ENCODE measurements around the gene MLPH.

Gene MLPH

DNA sequence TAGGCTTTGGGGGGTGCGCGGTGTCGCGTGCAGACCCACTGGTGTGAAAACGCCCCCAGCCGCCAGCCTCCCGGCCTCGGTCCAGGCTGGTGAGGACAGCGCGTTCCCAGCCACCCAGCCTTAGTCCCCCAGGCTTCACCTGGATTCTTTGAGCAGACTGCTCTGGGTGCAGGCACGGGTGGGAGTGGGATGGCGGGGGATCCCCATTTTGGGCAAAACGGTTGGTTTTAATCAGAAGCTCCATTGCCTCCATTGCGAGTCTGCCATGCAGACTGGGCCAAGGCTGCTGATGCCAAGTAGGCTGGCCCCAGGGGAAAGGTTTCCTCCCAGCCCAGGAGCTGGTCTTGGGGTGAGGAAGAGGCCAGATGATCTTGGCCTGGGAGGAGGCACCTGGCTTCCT is 445 bp downstream of the MLPH start:
- H3K9me3 ChIP-seq (ENCODE audit: control insufficient read depth, insufficient read depth, low read length): peaks cover 16% of the 10 kb centered on the region
- H3K9me2 ChIP-seq (replicated peaks; ENCODE audit: control insufficient read depth, low read length): no peaks in the 10 kb centered on the region
- H3K27me3 ChIP-seq (ENCODE audit: control insufficient read depth, low read length): no peaks in the 10 kb centered on the region
- no peaks in the 10 kb centered on the region for H4K20me1 ChIP-seq (ENCODE audit: control insufficient read depth, insufficient read depth, low read depth, low read length)
- H3F3A ChIP-seq (ENCODE audit: control insufficient read depth, insufficient read depth): no peaks in the 10 kb centered on the region
- no peak overlapping the region for H3K4me3 ChIP-seq (ENCODE audit: low read length)
- H3K4me1 ChIP-seq (ENCODE audit: control insufficient read depth, low read length): no peaks in the 10 kb centered on the region
- no peak overlapping the region for H3K4me2 ChIP-seq (ENCODE audit: low read length)
- H3K36me3 ChIP-seq (ENCODE audit: control insufficient read depth, low read length): no peaks in the 10 kb centered on the region
- no peaks in the 10 kb centered on the region for H3K79me2 ChIP-seq (ENCODE audit: control insufficient read depth, low read length)
- no peak overlapping the region for H3K27ac ChIP-seq (ENCODE audit: low read depth, low read length)
- TF ChIP-seq, protein P1, sequence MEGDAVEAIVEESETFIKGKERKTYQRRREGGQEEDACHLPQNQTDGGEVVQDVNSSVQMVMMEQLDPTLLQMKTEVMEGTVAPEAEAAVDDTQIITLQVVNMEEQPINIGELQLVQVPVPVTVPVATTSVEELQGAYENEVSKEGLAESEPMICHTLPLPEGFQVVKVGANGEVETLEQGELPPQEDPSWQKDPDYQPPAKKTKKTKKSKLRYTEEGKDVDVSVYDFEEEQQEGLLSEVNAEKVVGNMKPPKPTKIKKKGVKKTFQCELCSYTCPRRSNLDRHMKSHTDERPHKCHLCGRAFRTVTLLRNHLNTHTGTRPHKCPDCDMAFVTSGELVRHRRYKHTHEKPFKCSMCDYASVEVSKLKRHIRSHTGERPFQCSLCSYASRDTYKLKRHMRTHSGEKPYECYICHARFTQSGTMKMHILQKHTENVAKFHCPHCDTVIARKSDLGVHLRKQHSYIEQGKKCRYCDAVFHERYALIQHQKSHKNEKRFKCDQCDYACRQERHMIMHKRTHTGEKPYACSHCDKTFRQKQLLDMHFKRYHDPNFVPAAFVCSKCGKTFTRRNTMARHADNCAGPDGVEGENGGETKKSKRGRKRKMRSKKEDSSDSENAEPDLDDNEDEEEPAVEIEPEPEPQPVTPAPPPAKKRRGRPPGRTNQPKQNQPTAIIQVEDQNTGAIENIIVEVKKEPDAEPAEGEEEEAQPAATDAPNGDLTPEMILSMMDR (IDR thresholded peaks at IDR 0.05; ENCODE audit: low read depth, low read length, poor library complexity, severe bottlenecking): no peak
- no peak for TF ChIP-seq EZH2phosphoT487 (IDR thresholded peaks at IDR 0.05; ENCODE audit: borderline replicate concordance, low read length)

DNA sequence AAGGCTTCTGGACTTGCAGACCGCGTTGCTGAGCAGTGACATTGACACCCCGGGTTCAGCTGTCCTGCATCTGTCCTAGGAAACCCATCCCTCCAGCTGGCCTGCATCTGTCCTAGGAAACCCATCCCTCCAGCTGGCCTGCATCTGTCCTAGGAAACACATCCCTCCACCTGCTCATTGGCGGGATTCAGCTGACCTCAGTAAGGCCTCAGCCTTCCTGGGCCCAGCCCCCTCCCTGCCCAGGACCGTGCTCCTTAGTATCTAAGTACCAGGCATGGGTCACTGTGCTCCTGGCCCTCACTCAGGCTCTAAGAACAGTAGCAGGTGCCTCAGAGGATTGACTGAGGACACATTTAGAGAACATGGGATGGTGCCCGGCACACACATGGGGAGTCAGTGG is 1.2 kb downstream of the MLPH start:
- Histone ChIP-seq H3K27me3 (ENCODE audit: control insufficient read depth, low read length) (no peaks in the 10 kb centered on the region), H3K36me3 (ENCODE audit: control insufficient read depth, low read length) (no peaks in the 10 kb centered on the region), H3K27ac (ENCODE audit: low read depth, low read length) (no peak overlapping the region), H3K79me2 (ENCODE audit: control insufficient read depth, low read length) (no peaks in the 10 kb centered on the region), H3F3A (ENCODE audit: control insufficient read depth, insufficient read depth) (no peaks in the 10 kb centered on the region), H4K20me1 (ENCODE audit: control insufficient read depth, insufficient read depth, low read depth, low read length) (no peaks in the 10 kb centered on the region), H3K4me2 (ENCODE audit: low read length) (no peak overlapping the region), H3K4me3 (ENCODE audit: low read length) (no peak overlapping the region), H3K9me2 (replicated peaks; ENCODE audit: control insufficient read depth, low read length) (no peaks in the 10 kb centered on the region), H3K4me1 (ENCODE audit: control insufficient read depth, low read length) (no peaks in the 10 kb centered on the region), H3K9me3 (ENCODE audit: control insufficient read depth, insufficient read depth, low read length) (peaks cover 20% of the 10 kb centered on the region)
- no peak for TF ChIP-seq EZH2phosphoT487 (IDR thresholded peaks at IDR 0.05; ENCODE audit: borderline replicate concordance, low read length)
- TF ChIP-seq, protein P1 (IDR thresholded peaks at IDR 0.05; ENCODE audit: low read depth, low read length, poor library complexity, severe bottlenecking): no peak

- Histone ChIP-seq H4K20me1 (ENCODE audit: control insufficient read depth, insufficient read depth, low read depth, low read length) (no peaks in the 10 kb centered on the region), H3K4me2 (ENCODE audit: low read length) (no peak overlapping the region), H3K4me3 (ENCODE audit: low read length) (no peak overlapping the region), H3K27me3 (ENCODE audit: control insufficient read depth, low read length) (no peaks in the 10 kb centered on the region), H3K36me3 (ENCODE audit: control insufficient read depth, low read length) (no peaks in the 10 kb centered on the region), H3K27ac (ENCODE audit: low read depth, low read length) (no peak overlapping the region), H3K9me3 (ENCODE audit: control insufficient read depth, insufficient read depth, low read length) (peaks cover 20% of the 10 kb centered on the region), H3K79me2 (ENCODE audit: control insufficient read depth, low read length) (no peaks in the 10 kb centered on the region), H3K9me2 (replicated peaks; ENCODE audit: control insufficient read depth, low read length) (no peaks in the 10 kb centered on the region), H3F3A (ENCODE audit: control insufficient read depth, insufficient read depth) (no peaks in the 10 kb centered on the region), H3K4me1 (ENCODE audit: control insufficient read depth, low read length) (no peaks in the 10 kb centered on the region)
- TF ChIP-seq, protein P1 (IDR thresholded peaks at IDR 0.05; ENCODE audit: low read depth, low read length, poor library complexity, severe bottlenecking): no peak
- no peak for TF ChIP-seq EZH2phosphoT487 (IDR thresholded peaks at IDR 0.05; ENCODE audit: borderline replicate concordance, low read length)
Measured at GRCh38 chr2:237488901-237489860, 2.1 kb downstream of the MLPH start.
